ENCODE measurements around the gene ZKSCAN7. TPM values are rescaled to one million over a fixed set of nuclear protein-coding genes. Genes with fewer than 3 reads are reported as not detected.

Gene ZKSCAN7
- total RNA-seq, 2 experiments from 2014 or later: 0.20 to 0.49 TPM

GRCh38 chr3:44521721-44522120 lies 33.3 kb upstream of the ZKSCAN7 start:
- TF ChIP-seq, protein P1, sequence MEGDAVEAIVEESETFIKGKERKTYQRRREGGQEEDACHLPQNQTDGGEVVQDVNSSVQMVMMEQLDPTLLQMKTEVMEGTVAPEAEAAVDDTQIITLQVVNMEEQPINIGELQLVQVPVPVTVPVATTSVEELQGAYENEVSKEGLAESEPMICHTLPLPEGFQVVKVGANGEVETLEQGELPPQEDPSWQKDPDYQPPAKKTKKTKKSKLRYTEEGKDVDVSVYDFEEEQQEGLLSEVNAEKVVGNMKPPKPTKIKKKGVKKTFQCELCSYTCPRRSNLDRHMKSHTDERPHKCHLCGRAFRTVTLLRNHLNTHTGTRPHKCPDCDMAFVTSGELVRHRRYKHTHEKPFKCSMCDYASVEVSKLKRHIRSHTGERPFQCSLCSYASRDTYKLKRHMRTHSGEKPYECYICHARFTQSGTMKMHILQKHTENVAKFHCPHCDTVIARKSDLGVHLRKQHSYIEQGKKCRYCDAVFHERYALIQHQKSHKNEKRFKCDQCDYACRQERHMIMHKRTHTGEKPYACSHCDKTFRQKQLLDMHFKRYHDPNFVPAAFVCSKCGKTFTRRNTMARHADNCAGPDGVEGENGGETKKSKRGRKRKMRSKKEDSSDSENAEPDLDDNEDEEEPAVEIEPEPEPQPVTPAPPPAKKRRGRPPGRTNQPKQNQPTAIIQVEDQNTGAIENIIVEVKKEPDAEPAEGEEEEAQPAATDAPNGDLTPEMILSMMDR (IDR thresholded peaks at IDR 0.05): no peak
- DNase-seq: no peak
- H3K27me3 ChIP-seq (ENCODE audit: control insufficient read depth in 1 of 2, insufficient read depth in 2 of 2, low read length in 2 of 2): peaks cover 16 to 18% of the 10 kb centered on the region in 2 experiments
- ChIA-PET POLR2A (no interaction called here), CTCF (no interaction called here)
- intact Hi-C loops (cut with DNase I, micrococcal nuclease): no loop called here
- Mint-ChIP-seq H3K27me3 (peaks cover 68% of the 10 kb centered on the region), H3K36me3 (ENCODE audit: low read depth) (no peaks in the 10 kb centered on the region), H3K4me3 (no peak overlapping the region), H3K4me1 (ENCODE audit: low read depth) (no peaks in the 10 kb centered on the region), H3K27ac (no peak overlapping the region), H3K9me3 (no peaks in the 10 kb centered on the region)
- no peaks in the 10 kb centered on the region for H3K4me1 ChIP-seq (ENCODE audit: insufficient read depth, low read length)
- ATAC-seq (ENCODE audit: poor library complexity): no peak
- H3K9me3 ChIP-seq (ENCODE audit: control insufficient read depth in 1 of 2, insufficient read depth in 1 of 2, low read length in 2 of 2): no peaks in the 10 kb centered on the region
- no peaks in the 10 kb centered on the region for H3K36me3 ChIP-seq (ENCODE audit: insufficient read depth, low read length)
- H3K4me3 ChIP-seq (ENCODE audit: low read length): no peak overlapping the region
- no peak overlapping the region for H3K27ac ChIP-seq (ENCODE audit: low read depth in 1 of 2, low read length in 2 of 2)

GRCh38 chr3:44522494-44522933 lies 32.5 kb upstream of the ZKSCAN7 start:
- no peak overlapping the region for H3K27ac ChIP-seq (ENCODE audit: low read depth in 1 of 2, low read length in 2 of 2)
- no peak overlapping the region for H3K4me3 ChIP-seq (ENCODE audit: low read length)
- H3K9me3 ChIP-seq (ENCODE audit: control insufficient read depth in 1 of 2, insufficient read depth in 1 of 2, low read length in 2 of 2): no peaks in the 10 kb centered on the region
- intact Hi-C loops (cut with DNase I, micrococcal nuclease): no loop called here
- no peaks in the 10 kb centered on the region for H3K4me1 ChIP-seq (ENCODE audit: insufficient read depth, low read length)
- ChIA-PET POLR2A (no interaction called here), CTCF (no interaction called here)
- Mint-ChIP-seq H3K27me3 (peaks cover 64% of the 10 kb centered on the region), H3K4me3 (no peak overlapping the region), H3K4me1 (ENCODE audit: low read depth) (no peaks in the 10 kb centered on the region), H3K27ac (no peak overlapping the region), H3K36me3 (ENCODE audit: low read depth) (no peaks in the 10 kb centered on the region), H3K9me3 (no peaks in the 10 kb centered on the region)
- H3K36me3 ChIP-seq (ENCODE audit: insufficient read depth, low read length): no peaks in the 10 kb centered on the region
- ATAC-seq (ENCODE audit: poor library complexity) (no peak), DNase-seq (no peak)
- peaks cover 16 to 18% of the 10 kb centered on the region in 2 experiments for H3K27me3 ChIP-seq (ENCODE audit: control insufficient read depth in 1 of 2, insufficient read depth in 2 of 2, low read length in 2 of 2)
- TF ChIP-seq, protein P1 (IDR thresholded peaks at IDR 0.05): no peak

- CTCF ChIA-PET: no interaction called here
Observed at GRCh38 chr3:44525060-44525459, 29.9 kb upstream of the ZKSCAN7 start.

More at GRCh38 chr3:44525060-44525459, 29.9 kb upstream of the ZKSCAN7 start:
- intact Hi-C loops (cut with DNase I, micrococcal nuclease): no loop called here
- H3K4me1 Mint-ChIP-seq (ENCODE audit: low read depth): no peaks in the 10 kb centered on the region
- TF ChIP-seq, protein P1 (IDR thresholded peaks at IDR 0.05): no peak
- no peak for ATAC-seq (ENCODE audit: poor library complexity)
- H3K4me3 ChIP-seq (ENCODE audit: low read length): no peak overlapping the region
- POLR2A ChIA-PET: no interaction called here
- no peak overlapping the region for H3K27ac Mint-ChIP-seq
- peaks cover 61% of the 10 kb centered on the region for H3K27me3 Mint-ChIP-seq
- H3K9me3 Mint-ChIP-seq: no peaks in the 10 kb centered on the region
- no peak overlapping the region for H3K27ac ChIP-seq (ENCODE audit: low read depth in 1 of 2, low read length in 2 of 2)
- H3K36me3 Mint-ChIP-seq (ENCODE audit: low read depth): no peaks in the 10 kb centered on the region
- DNase-seq: no peak
- no peak overlapping the region for H3K4me3 Mint-ChIP-seq
- H3K4me1 ChIP-seq (ENCODE audit: insufficient read depth, low read length): no peaks in the 10 kb centered on the region
- H3K9me3 ChIP-seq (ENCODE audit: control insufficient read depth in 1 of 2, insufficient read depth in 1 of 2, low read length in 2 of 2): no peaks in the 10 kb centered on the region
- no peaks in the 10 kb centered on the region for H3K36me3 ChIP-seq (ENCODE audit: insufficient read depth, low read length)
- peaks cover 13 to 16% of the 10 kb centered on the region in 2 experiments for H3K27me3 ChIP-seq (ENCODE audit: control insufficient read depth in 1 of 2, insufficient read depth in 2 of 2, low read length in 2 of 2)
